HepG2 (cell line): ENCODE results near the gene VDR. TPM values are rescaled to one million over a fixed set of nuclear protein-coding genes. Genes with fewer than 3 reads are reported as not detected.

Source experiments
- ATF6 ChIP-seq: sonication (generic); formaldehyde crosslinking; conservative IDR thresholded peaks from 2 replicates; pipeline ENCODE4 v1.4.0; 2020; ENCODE audit warnings: missing genetic modification reagents
- CEBPZ ChIP-seq: IDR thresholded peaks from 2 replicates; pipeline ENCODE4 v1.6.1; 2012; ENCODE audit warnings: low read length, improper control_type of control experiment
- CERS6 ChIP-seq: sonication (generic); formaldehyde crosslinking; IDR thresholded peaks from 2 replicates; pipeline ENCODE4 v1.5.0; 2020; ENCODE audit warnings: missing genetic modification reagents
- E2F1 ChIP-seq: sonication (generic); formaldehyde crosslinking; IDR thresholded peaks from 2 replicates; pipeline ENCODE4 v1.5.0; 2020; ENCODE audit warnings: missing genetic modification reagents
- ELK4 ChIP-seq: sonication (generic); formaldehyde crosslinking; IDR thresholded peaks from 2 replicates; pipeline ENCODE4 v1.9.0; 2021; ENCODE audit warnings: missing genetic modification reagents, borderline replicate concordance
- HOXA5 ChIP-seq: sonication (generic); formaldehyde crosslinking; IDR thresholded peaks from 2 replicates; pipeline ENCODE4 v1.4.0; 2020; ENCODE audit warnings: missing genetic modification reagents
- PCBP1 ChIP-seq: fragments of 200-400 bp; formaldehyde crosslinking; IDR thresholded peaks from 2 replicates; pipeline ENCODE4 v1.6.1; 2017; ENCODE audit warnings: mild to moderate bottlenecking, low read depth, low read length, borderline replicate concordance
- RARA ChIP-seq: IDR thresholded peaks from 2 replicates; pipeline ENCODE4 v1.6.1; 2016; ENCODE audit warnings: missing genetic modification reagents, missing compliant biosample characterization
- RBAK ChIP-seq: sonication (generic); formaldehyde crosslinking; IDR thresholded peaks from 2 replicates; pipeline ENCODE4 v1.5.1; 2020; ENCODE audit warnings: mild to moderate bottlenecking, missing genetic modification reagents
- ZBTB2 ChIP-seq: sonication (generic); formaldehyde crosslinking; IDR thresholded peaks from 2 replicates; pipeline ENCODE4 v1.8.0; 2022; ENCODE audit warnings: low read depth, missing genetic modification reagents
- ZBTB38 ChIP-seq: sonication (generic); formaldehyde crosslinking; IDR thresholded peaks from 2 replicates; pipeline ENCODE4 v1.5.1; 2020; ENCODE audit warnings: mild to moderate bottlenecking, missing genetic modification reagents
- ZFP41 ChIP-seq: sonication (generic); formaldehyde crosslinking; IDR thresholded peaks from 2 replicates; pipeline ENCODE4 v1.4.0; 2020; ENCODE audit warnings: mild to moderate bottlenecking, missing genetic modification reagents, borderline replicate concordance
- ZMAT3 ChIP-seq: sonication (generic); formaldehyde crosslinking; conservative IDR thresholded peaks from 2 replicates; pipeline ENCODE4 v1.7.0; 2021; ENCODE audit warnings: missing genetic modification reagents
- ZNF10 ChIP-seq: sonication (generic); formaldehyde crosslinking; IDR thresholded peaks from 2 replicates; pipeline ENCODE4 v1.4.0; 2020; ENCODE audit warnings: mild to moderate bottlenecking, low read depth, missing genetic modification reagents, borderline replicate concordance
- ZNF567 ChIP-seq: sonication (generic); formaldehyde crosslinking; IDR thresholded peaks from 2 replicates; pipeline ENCODE4 v1.8.1; 2023; ENCODE audit warnings: mild to moderate bottlenecking, missing genetic modification reagents, borderline replicate concordance
- ZNF660 ChIP-seq: sonication (generic); formaldehyde crosslinking; IDR thresholded peaks from 2 replicates; pipeline ENCODE4 v1.5.1; 2020; ENCODE audit warnings: mild to moderate bottlenecking, low read depth, missing genetic modification reagents, borderline replicate concordance
- ZNF761 ChIP-seq: sonication (generic); formaldehyde crosslinking; conservative IDR thresholded peaks from 2 replicates; pipeline ENCODE4 v1.4.0; 2020; ENCODE audit warnings: mild to moderate bottlenecking, missing genetic modification reagents
- polyA plus RNA-seq, 8 experiments: library from polyadenylated mRNA; depleted of rRNA in 3 of 8; stranded (reverse) in 7 of 8; unstranded in 1 of 8; fragments of >200 nt; fragmentation: Illumina TruSeq in 4 of 8; extraction: Trizol in 4 of 8; gene quantifications; 2 replicates each; pipeline versions ENCODE4 v1.2.1 to v1.2.3, GENCODE V29; 2011 to 2016; ENCODE audit warnings: low read depth in 4 of 8, missing spikeins in 1 of 8, mixed read lengths in 1 of 8; ENCODE audit not compliant: insufficient read depth in 1 of 8
- total RNA-seq, 5 experiments: library from RNA; depleted of rRNA; stranded (reverse); fragments of >200 nt; fragmentation: Illumina TruSeq; extraction: Trizol; gene quantifications; 2 replicates each; pipeline ENCODE4 v1.2.3, GENCODE V29; 2016; ENCODE audit warnings: low read depth in 1 of 5

Gene VDR
- total and polyA plus RNA-seq, 2 of the 13 experiments (the other 11 are each of a cell fraction or from before 2014, with no cell fraction given) = 0.08 to 0.33 TPM

GRCh38 chr12:47904713-47905709 is at the start of gene VDR (continued):
- TF ChIP-seq PCBP1 (0 out of 2 replicates have a peak, but pooled peaks have one; percentile 22), ZNF660 (no peak), RBAK (CRISPR knock-in tag) (no peak), ZNF10 (CRISPR knock-in tag) (no peak), ATF6 (CRISPR knock-in tag) (no peak), ZFP41 (CRISPR knock-in tag) (no peak), ELK4 (CRISPR knock-in tag) (no peak), ZBTB38 (CRISPR knock-in tag) (0 out of 2 replicates have a peak, but pooled peaks have one; percentile 17), HOXA5 (no peak), CERS6 (CRISPR knock-in tag) (no peak), CEBPZ (no peak), RARA (CRISPR knock-in tag) (no peak), E2F1 (CRISPR knock-in tag) (no peak), ZBTB2 (no peak), ZNF567 (CRISPR knock-in tag) (no peak), ZMAT3 (no peak), ZNF761 (CRISPR knock-in tag) (no peak)
